ENCODE results near the gene UBE3D.
"Not testable (repeated sequence)": the region's sequence is repeated elsewhere in the genome, so short reads cannot be mapped to it uniquely, and the experiment has no call there.

The UBE3D gene

GRCh38 chr6:82917346-82918064 is 148.1 kb downstream of the UBE3D start:
- no peak for DNase-seq (ENCODE audit: low read depth in 2 of 3, low spot score in 1 of 3)

DNA sequence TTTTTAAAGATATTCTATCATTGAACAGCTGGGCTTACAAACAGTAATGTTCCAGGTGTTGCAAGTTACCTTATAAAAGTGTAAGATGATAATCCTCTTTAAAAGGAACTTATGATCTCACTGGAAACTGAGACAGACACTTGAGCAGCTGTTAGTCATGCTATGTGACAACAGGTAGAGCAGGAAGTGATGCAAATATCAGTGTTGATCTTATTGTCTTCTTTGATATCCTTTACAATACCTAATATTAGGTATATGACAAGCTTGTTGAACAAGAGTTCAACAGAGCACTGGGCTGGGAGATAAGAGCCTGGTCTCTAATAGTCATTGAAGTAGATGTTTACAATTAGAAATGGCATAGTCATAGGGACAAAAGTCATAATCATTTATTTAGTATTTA is 150.0 kb downstream of the UBE3D start:
- no peak for DNase-seq (ENCODE audit: low read depth in 2 of 3, low spot score in 1 of 3)

DNA sequence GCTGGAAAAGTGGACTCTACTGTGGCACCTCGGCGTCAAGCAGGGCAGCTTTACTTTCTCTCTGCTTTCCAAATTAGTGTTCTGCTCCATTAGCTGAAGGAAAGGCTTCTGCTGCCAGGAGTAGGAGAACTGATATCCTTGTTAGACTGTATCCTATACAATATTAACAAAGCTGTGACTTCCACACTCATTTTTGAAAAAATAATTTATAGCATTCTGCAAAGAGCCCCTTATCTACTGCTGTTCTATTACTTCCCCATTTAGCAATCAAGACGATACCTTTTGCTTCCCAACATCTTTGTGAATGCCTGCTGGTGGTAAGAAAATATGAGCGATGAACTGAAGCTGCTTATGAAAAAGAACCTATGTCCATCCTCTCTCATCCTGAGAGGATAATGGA is 151.1 kb downstream of the UBE3D start:
- no peak for DNase-seq (ENCODE audit: low read depth in 2 of 3, low spot score in 1 of 3)

DNA sequence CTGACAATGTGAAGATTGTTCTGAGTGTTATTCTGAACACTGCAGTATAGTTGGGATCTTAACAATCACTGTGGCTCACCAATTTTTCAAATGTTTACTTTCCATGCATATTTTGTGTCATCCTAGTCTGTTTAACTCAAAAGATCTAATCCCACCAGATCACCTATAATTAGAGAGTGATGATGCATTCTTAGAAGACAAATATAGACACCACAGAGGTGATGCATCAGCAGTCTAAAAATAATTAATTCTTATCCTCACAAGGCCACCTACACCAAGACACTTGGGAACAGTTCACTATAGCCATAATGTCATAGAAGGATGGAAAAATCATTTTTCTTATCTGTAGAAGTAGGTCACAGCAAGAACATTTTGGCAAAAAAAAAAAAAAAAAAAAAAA is 154.8 kb downstream of the UBE3D start:
- DNase-seq (ENCODE audit: low read depth in 2 of 3, low spot score in 1 of 3), result no peak

DNA sequence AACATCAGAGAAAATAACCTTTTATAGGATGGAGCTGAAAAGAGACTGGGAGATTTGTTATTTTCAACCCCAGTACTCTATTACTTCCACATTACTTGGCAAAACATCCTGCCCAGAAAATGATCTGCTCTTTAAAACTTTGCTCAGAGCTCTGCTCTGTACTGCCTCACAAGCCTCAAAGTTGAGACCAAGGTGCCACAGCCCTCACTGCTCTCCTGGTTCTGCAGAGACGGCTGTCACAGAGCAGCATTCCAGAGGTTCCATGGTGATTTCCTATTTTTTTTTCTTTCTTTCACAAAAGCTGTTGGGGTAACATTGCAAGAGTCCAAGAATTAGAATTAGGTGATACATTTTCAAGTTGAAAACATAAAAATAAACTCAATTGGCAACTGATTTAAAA is 155.2 kb downstream of the UBE3D start:
- DNase-seq (ENCODE audit: low read depth in 2 of 3, low spot score in 1 of 3), result no peak

GRCh38 chr6:82909551-82909950 is 156.1 kb downstream of the UBE3D start:
- no peak for DNase-seq (ENCODE audit: low read depth in 2 of 3, low spot score in 1 of 3)

DNA sequence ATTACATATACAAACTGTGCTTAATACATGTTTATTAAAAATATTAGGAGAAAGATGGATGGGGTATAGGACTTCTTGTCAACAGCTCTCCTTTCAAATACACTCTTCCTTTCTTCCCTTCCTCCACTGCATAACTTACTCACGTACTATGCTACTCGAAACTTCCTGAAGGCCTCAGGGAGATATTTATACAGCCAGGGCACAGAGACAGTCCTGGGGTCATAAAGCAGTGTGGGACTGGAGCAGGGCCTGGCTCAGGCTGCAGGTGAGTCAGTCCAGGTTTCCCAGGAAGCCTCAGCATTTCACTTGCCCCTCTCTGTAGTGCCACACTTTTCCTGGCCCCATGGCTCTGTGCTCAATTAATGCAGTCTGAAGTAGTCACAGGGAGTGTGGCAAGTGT is 157.0 kb downstream of the UBE3D start:
- no peak for DNase-seq (ENCODE audit: low read depth in 2 of 3, low spot score in 1 of 3)

- no peak for DNase-seq (ENCODE audit: low read depth in 2 of 3, low spot score in 1 of 3)
Measured at GRCh38 chr6:82906951-82907350, 158.7 kb downstream of the UBE3D start.

- no peak for DNase-seq (ENCODE audit: low read depth in 2 of 3, low spot score in 1 of 3)
Measured at GRCh38 chr6:82906489-82906888, 159.2 kb downstream of the UBE3D start.

DNA sequence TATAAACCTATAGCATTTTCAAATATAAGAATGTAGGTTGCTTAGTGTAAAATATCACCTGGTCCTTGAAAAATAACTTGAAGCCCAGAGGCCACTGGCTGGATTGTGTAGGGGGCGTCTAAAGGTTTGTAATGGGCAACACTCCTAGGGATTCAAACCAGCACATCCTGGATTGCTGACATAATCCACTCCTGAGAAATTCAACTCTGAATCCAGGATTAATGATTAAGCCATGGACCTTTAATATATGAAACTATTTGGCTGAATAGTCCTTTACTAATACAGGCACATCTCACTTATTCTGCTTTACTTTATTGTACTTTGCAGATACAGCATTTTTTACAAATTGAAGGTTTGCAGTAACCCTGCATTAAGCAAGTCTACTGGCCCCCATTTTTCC is 160.8 kb downstream of the UBE3D start:
- DNase-seq (ENCODE audit: low read depth in 2 of 3, low spot score in 1 of 3), result no peak

GRCh38 chr6:82904257-82904656 is 161.4 kb downstream of the UBE3D start:
- no peak for DNase-seq (ENCODE audit: low read depth in 2 of 3, low spot score in 1 of 3)

DNA sequence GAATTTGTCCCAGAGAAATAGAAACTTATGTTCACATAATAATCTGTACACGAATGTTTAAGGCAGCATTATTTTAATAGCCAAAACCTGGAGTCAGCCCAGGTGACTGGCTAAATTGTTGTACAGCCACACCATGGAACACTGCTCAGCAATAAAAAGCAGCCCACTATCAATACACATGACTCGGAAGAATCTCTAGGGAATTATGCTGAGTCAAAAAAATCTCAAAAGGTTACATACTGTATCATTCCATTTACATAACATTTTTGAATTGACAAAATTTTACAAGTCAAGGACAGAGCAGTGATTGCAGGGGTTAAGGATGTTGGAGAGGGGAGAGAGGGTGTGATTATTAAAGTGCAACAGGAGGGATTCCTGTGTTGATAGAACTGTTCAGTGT is 163.4 kb downstream of the UBE3D start:
- DNase-seq (ENCODE audit: low read depth in 2 of 3, low spot score in 1 of 3), result no peak

GRCh38 chr6:82894653-82895259 is 170.9 kb downstream of the UBE3D start:
- no peak for DNase-seq (ENCODE audit: low read depth in 2 of 3, low spot score in 1 of 3)

GRCh38 chr6:82893889-82894652 is 171.6 kb downstream of the UBE3D start:
- no peak for DNase-seq (ENCODE audit: low read depth in 2 of 3, low spot score in 1 of 3)

DNA sequence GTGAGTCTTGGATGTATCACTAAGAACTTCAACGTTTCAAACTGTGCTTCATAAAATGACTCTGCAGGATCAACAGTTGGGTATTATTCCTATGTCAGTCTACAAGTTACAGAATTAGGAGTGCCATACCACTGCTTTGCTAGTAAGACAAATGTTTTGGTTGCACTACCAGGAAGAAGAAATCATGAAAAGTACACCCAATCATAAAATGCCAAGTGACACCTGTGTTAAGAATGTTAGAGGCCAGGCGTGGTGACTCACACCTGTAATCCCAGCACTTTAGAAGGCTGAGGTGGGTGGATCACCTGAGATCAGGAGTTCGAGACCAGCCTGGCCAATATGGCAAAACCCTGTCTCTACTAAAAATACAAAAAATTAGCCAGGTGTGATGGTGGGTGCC is 174.1 kb downstream of the UBE3D start:
- DNase-seq (ENCODE audit: low read depth in 2 of 3, low spot score in 1 of 3), result not testable (repeated sequence)

GRCh38 chr6:82891076-82891475 is 174.6 kb downstream of the UBE3D start:
- no peak for DNase-seq (ENCODE audit: low read depth in 2 of 3, low spot score in 1 of 3)

DNA sequence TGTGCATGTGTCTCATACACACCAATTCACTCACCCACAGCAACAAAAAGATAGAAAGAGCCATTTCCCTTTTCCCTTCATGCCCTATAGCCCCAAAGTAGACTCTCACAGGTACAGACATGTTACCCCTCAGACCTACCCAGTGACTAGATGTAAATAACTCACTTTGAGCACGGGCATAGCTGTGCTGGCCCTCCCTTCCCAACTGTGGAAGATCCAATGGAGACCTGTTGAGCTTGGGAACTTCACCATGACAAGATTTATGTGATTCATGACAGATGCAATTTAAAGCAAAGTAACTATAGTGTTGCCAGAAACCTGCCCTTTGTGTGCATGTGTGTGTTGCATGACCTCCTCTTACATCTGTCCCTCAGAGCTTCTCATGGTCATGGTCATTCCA is 175.4 kb downstream of the UBE3D start:
- DNase-seq (ENCODE audit: low read depth in 2 of 3, low spot score in 1 of 3), result no peak

DNA sequence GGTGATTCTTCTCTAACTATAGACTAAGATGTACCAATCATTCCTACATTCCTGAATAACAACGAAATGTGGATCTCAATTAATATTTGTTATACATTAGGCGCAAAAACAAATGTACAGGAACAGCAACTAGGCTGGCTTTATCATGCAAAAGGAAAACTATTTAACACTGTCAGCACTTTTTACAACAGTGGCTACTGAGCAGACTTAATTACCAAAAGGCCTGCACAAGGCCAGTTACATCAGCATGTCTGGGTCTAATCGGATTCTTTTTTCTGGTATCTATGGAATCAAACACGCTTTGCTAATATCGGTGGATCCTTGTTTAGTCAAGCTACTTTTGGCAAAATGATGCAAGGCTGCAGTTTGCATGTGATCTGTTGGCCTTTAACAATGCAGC is 176.5 kb downstream of the UBE3D start:
- no peak for DNase-seq (ENCODE audit: low read depth in 2 of 3, low spot score in 1 of 3)

GRCh38 chr6:82882363-82883023 is 183.1 kb downstream of the UBE3D start:
- DNase-seq (ENCODE audit: low read depth in 2 of 3, low spot score in 1 of 3), result no peak

- no peak for DNase-seq (ENCODE audit: low read depth in 2 of 3, low spot score in 1 of 3)
Measured at GRCh38 chr6:82881519-82881918, 184.1 kb downstream of the UBE3D start.

- no peak for DNase-seq (ENCODE audit: low read depth in 2 of 3, low spot score in 1 of 3)
Measured at GRCh38 chr6:82878812-82879211, 186.8 kb downstream of the UBE3D start.

Data from stimulated activated CD4-positive, alpha-beta T cell treated with anti-CD3 and anti-CD28 coated beads, Interleukin-12 subunit alpha, Interleukin-12 subunit beta, amount 100 ng/mL, for 48 hours (primary cell).